ENCODE data around the gene NLRP3. TPM values are rescaled to one million over a fixed set of nuclear protein-coding genes. Genes with fewer than 3 reads are reported as not detected.

The NLRP3 gene
- total and polyA plus RNA-seq, 9 of the 15 experiments (the other 6 are each of a cell fraction or from before 2014, with no cell fraction given) = not detected

- no peak for TF ChIP-seq KLF13 (tag; IDR thresholded peaks at IDR 0.05; ENCODE audit: borderline replicate concordance, low read depth)
- TF ChIP-seq USF2 (CRISPR knock-in tag; IDR thresholded peaks at IDR 0.05) = no peak
- no peak for TF ChIP-seq HMG20A (CRISPR knock-in tag; conservative IDR thresholded peaks at IDR 0.05)
- peak; percentile 30; the same call in 1 of the 2 replicates for TF ChIP-seq GABPA (tag; conservative IDR thresholded peaks at IDR 0.05; ENCODE audit: low read depth)
- no peak for TF ChIP-seq RFX1 (IDR thresholded peaks at IDR 0.05)
- TF ChIP-seq SMARCA4 (IDR thresholded peaks at IDR 0.05) = no peak
- peak; percentile 56 for TF ChIP-seq NFE2 (IDR thresholded peaks at IDR 0.05; ENCODE audit: low read depth)
- no peak for TF ChIP-seq NR0B1 (IDR thresholded peaks at IDR 0.05; ENCODE audit: partially characterized antibody)
- no peak for TF ChIP-seq CHD7 (IDR thresholded peaks at IDR 0.05; ENCODE audit: low read depth, low read length)
- TF ChIP-seq BACH1 (tag; IDR thresholded peaks at IDR 0.05) = peak; percentile 98
- TF ChIP-seq IRF1 (CRISPR knock-in tag; IDR thresholded peaks at IDR 0.05; ENCODE audit: borderline replicate concordance) = no peak
- TF ChIP-seq ZNF282 (CRISPR knock-in tag; IDR thresholded peaks at IDR 0.05) = no peak
- TF ChIP-seq ZNF785 (CRISPR knock-in tag; IDR thresholded peaks at IDR 0.05) = no peak
- TF ChIP-seq IRF2 (CRISPR knock-in tag; IDR thresholded peaks at IDR 0.05) = no peak
- TF ChIP-seq CHD1 (IDR thresholded peaks at IDR 0.05; ENCODE audit: low read length) = no peak
These were observed 55.6 kb downstream of the NLRP3 start (continued) for GRCh38 chr1:247471445-247472016.

Measured in K562 (cell line).